Activated naive CD8-positive, alpha-beta T cell treated with anti-CD3 and anti-CD28 coated beads, Interleukin-2, amount 50 U/mL, for 24 hours (primary cell): Measurements from ENCODE around the gene MYL6.

Experiments used
- ATAC-seq: fragments of 150-1000 bp; cut with Tn5 transposase; one replicate; pipeline ENCODE4 v1.10.0; 2021
- DNase-seq: peaks from one replicate; pipeline ENCODE4 v3.0.0; 2021
- H3K27ac Mint-ChIP-seq: one replicate; pipeline ENCODE4 v1.8.0; 2021; ENCODE audit warnings: mild to moderate bottlenecking, mixed read lengths
- H3K27me3 Mint-ChIP-seq: one replicate; pipeline ENCODE4 v1.8.0; 2021; ENCODE audit warnings: mixed read lengths
- H3K36me3 Mint-ChIP-seq: one replicate; pipeline ENCODE4 v1.8.0; 2021; ENCODE audit warnings: low read depth, mixed read lengths
- H3K4me1 Mint-ChIP-seq: one replicate; pipeline ENCODE4 v1.8.0; 2021; ENCODE audit warnings: mixed read lengths
- H3K4me3 Mint-ChIP-seq: one replicate; pipeline ENCODE4 v1.8.0; 2021; ENCODE audit warnings: mild to moderate bottlenecking, moderate library complexity, mixed read lengths
- H3K9me3 Mint-ChIP-seq: one replicate; pipeline ENCODE4 v1.8.0; 2021; ENCODE audit warnings: mixed read lengths

The MYL6 gene

DNA sequence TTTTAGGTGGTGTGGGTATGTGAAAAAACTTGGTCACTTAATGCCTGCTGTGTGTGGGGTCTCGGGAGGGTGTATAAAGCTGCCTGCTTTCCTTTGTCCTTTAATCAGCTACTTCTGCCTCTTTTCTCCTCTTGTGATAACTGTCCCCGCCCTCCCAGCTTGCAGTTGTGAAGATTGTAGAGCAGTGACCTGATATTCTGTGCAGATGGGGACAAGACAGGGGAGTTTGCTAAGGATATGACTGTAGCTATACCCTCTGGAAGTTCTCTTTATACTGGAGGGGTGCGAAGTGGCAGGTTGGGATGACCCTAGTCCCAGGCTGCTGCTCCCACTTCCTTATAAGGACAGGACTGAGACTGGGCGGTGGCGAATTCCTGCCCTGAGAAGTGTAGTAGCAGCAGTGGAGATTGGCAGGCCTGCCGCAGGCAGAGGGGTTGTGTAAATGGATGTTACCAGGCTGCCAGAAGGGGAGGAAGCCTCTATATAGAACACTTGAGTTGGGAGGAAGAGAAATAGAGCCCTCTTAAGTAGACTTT, 835 bp downstream of the MYL6 start:
- peaks cover 53% of the 10 kb centered on the region for H3K36me3 Mint-ChIP-seq
- DNase-seq (peak; percentile 29), ATAC-seq (no peak)
- H3K4me1 Mint-ChIP-seq, result peaks cover 47% of the 10 kb centered on the region
- peak overlapping the region; percentile 96 for H3K4me3 Mint-ChIP-seq
- H3K27me3 Mint-ChIP-seq, result no peaks in the 10 kb centered on the region
- peak overlapping the region; percentile 96 for H3K27ac Mint-ChIP-seq
- H3K9me3 Mint-ChIP-seq, result no peaks in the 10 kb centered on the region

GRCh38 chr12:56159482-56160192, 1.5 kb downstream of the MYL6 start:
- H3K4me3 Mint-ChIP-seq, result peak overlapping the region; percentile 96
- peaks cover 46% of the 10 kb centered on the region for H3K4me1 Mint-ChIP-seq
- ATAC-seq (no peak), DNase-seq (no peak)
- H3K27ac Mint-ChIP-seq, result peak overlapping the region; percentile 96
- H3K9me3 Mint-ChIP-seq, result no peaks in the 10 kb centered on the region
- no peaks in the 10 kb centered on the region for H3K27me3 Mint-ChIP-seq
- peaks cover 58% of the 10 kb centered on the region for H3K36me3 Mint-ChIP-seq

DNA sequence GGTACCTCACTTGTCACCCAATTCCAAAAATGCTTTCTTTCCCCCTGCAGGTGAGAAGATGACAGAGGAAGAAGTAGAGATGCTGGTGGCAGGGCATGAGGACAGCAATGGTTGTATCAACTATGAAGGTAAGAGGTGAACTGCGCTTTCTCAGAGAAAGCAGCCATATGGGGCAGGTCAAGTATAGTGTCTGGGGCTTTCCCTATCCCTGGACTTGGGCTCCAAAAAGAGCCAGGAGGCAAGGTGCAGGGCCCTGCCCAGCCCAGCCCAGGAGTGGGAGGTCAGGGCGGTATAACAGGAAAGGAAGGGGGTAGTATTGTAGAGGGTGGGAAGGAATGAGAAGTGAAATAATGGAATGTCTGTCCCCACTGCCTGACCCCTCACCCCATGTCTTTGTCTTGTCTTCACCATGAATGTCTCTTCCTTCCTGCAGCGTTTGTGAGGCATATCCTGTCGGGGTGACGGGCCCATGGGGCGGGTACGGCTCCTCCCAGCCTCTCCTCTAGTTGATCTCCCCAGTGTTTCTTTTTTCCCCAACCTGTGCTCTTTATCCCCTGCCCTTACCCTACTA, 2.1 kb downstream of the MYL6 start:
- H3K36me3 Mint-ChIP-seq, result peaks cover 54% of the 10 kb centered on the region
- H3K4me3 Mint-ChIP-seq, result peak overlapping the region; percentile 96
- H3K9me3 Mint-ChIP-seq, result no peaks in the 10 kb centered on the region
- no peaks in the 10 kb centered on the region for H3K27me3 Mint-ChIP-seq
- peak overlapping the region; percentile 96 for H3K27ac Mint-ChIP-seq
- DNase-seq, result peak; percentile 56
- peak; percentile 38 for ATAC-seq
- H3K4me1 Mint-ChIP-seq, result peaks cover 44% of the 10 kb centered on the region

DNA sequence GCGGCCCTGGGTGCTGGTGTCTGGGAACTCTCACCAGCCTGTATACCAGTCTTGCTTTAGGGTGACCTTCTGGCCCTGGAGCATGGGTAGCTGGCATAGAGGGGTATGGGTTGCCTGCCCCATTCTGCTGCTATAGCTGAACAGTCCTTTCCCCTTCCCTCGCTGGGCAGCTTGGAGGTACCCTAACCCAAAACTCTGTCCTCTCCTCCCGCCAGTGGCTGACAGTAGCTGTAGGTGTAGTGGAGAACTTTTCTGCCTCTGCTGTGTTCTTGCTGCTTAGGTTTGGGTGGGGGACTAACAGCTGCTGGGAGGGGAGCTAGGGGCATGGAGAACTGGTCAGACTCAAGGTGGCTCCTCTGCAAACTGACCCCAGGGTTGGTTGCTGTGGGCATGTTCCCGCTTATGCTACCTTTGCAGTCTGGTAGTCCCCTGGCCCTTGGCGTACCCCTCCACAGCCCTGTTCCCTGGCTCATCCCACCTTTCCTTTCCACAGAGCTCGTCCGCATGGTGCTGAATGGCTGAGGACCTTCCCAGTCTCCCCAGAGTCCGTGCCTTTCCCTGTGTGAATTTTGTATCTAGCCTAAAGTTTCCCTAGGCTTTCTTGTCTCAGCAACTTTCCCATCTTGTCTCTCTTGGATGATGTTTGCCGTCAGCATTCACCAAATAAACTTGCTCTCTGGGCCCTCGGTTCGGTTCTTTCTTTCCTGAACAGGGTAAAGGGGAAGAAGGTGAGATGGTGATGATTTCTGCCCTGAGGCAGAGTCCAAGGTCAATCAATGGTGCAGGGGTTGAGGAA, 2.9 kb downstream of the MYL6 start:
- peak overlapping the region; percentile 96 for H3K4me3 Mint-ChIP-seq
- H3K4me1 Mint-ChIP-seq, result peaks cover 40% of the 10 kb centered on the region
- H3K27ac Mint-ChIP-seq, result peak overlapping the region; percentile 96
- DNase-seq, result no peak
- H3K36me3 Mint-ChIP-seq, result peaks cover 55% of the 10 kb centered on the region
- no peaks in the 10 kb centered on the region for H3K27me3 Mint-ChIP-seq
- H3K9me3 Mint-ChIP-seq, result no peaks in the 10 kb centered on the region
- ATAC-seq, result no peak

GRCh38 chr12:56161690-56162351, 3.7 kb downstream of the MYL6 start:
- Mint-ChIP-seq H3K36me3 (peaks cover 55% of the 10 kb centered on the region), H3K4me3 (peak overlapping the region; percentile 96), H3K27me3 (no peaks in the 10 kb centered on the region), H3K4me1 (peaks cover 40% of the 10 kb centered on the region), H3K9me3 (no peaks in the 10 kb centered on the region), H3K27ac (peak overlapping the region; percentile 96)
- ATAC-seq (no peak), DNase-seq (no peak)

GRCh38 chr12:56162468-56163290, 4.5 kb downstream of the MYL6 start:
- Mint-ChIP-seq H3K4me3 (no peak overlapping the region), H3K4me1 (peaks cover 33% of the 10 kb centered on the region), H3K36me3 (peaks cover 60% of the 10 kb centered on the region)

GRCh38 chr12:56163533-56164344, 5.6 kb downstream of the MYL6 start:
- H3K4me3 Mint-ChIP-seq, result no peak overlapping the region
- H3K36me3 Mint-ChIP-seq, result peaks cover 55% of the 10 kb centered on the region
- ATAC-seq (no peak), DNase-seq (no peak)
- no peaks in the 10 kb centered on the region for H3K9me3 Mint-ChIP-seq
- H3K27ac Mint-ChIP-seq, result no peak overlapping the region
- no peaks in the 10 kb centered on the region for H3K27me3 Mint-ChIP-seq
- H3K4me1 Mint-ChIP-seq, result peaks cover 31% of the 10 kb centered on the region

More at GRCh38 chr12:56162468-56163290, 4.5 kb downstream of the MYL6 start:
- no peak for DNase-seq
- Mint-ChIP-seq H3K9me3 (no peaks in the 10 kb centered on the region), H3K27me3 (no peaks in the 10 kb centered on the region), H3K27ac (peak overlapping the region; percentile 59)
- no peak for ATAC-seq

- DNase-seq (no peak), ATAC-seq (no peak)
- Mint-ChIP-seq H3K9me3 (no peaks in the 10 kb centered on the region), H3K4me1 (peaks cover 25% of the 10 kb centered on the region), H3K4me3 (no peak overlapping the region), H3K36me3 (peaks cover 52% of the 10 kb centered on the region), H3K27ac (no peak overlapping the region), H3K27me3 (no peaks in the 10 kb centered on the region)
Measured at GRCh38 chr12:56164345-56164729, 6.2 kb downstream of the MYL6 start.

DNA sequence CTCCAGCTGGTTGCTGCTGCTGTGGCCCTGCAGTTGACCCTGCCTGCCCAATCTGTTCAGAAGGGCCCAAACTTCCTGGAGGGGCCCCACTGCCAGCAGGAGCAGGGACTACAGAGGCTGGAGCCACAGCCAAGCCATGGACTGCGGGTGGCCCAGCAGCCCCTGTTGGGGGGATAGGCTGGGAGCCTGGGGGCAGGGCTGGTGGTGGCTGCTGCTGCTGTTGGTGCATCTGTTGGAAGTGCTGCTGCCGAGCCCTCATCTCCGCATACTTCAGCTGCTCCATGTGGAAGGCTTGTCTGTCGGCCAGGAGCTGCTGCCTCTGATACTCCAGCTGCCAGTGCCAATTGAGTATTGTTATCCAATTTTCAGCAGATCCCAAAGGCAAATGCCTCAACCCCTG, 7.2 kb downstream of the MYL6 start:
- DNase-seq, result no peak
- Mint-ChIP-seq H3K36me3 (peaks cover 51% of the 10 kb centered on the region), H3K27ac (peak overlapping the region; percentile 15)

DNA sequence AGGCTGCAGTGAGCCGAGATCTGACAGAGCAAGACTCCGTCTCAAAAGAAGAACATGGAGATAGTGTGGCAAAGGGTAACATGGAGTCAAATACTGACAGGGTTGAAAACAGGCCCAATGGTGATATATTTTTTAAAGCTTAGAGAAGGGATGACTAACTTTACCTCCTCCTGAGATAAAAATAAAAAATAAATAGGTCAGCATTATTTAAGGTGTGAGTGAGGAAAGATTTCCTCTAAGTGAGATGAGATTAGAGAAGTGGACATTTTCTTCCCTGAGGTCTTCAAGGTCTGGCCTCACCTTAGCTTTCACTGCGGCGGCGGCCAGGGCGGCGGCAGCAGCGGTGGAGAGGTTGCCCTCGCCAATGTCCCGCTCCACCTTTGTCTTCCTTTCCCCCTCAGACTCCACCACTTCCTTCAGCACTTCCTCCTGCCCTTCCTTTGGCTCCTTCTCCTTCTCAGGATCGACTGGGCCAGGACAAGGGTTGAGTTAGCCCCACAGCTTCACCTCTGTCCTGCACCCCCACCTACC, 11.1 kb downstream of the MYL6 start:
- DNase-seq (no peak), ATAC-seq (no peak)
- Mint-ChIP-seq H3K9me3 (no peaks in the 10 kb centered on the region), H3K36me3 (peaks cover 47% of the 10 kb centered on the region), H3K4me1 (no peaks in the 10 kb centered on the region), H3K4me3 (no peak overlapping the region), H3K27me3 (no peaks in the 10 kb centered on the region), H3K27ac (no peak overlapping the region)

More for the DNA sequence above, 7.2 kb downstream of the MYL6 start:
- H3K27me3 Mint-ChIP-seq, result no peaks in the 10 kb centered on the region
- H3K4me1 Mint-ChIP-seq, result peaks cover 15% of the 10 kb centered on the region
- ATAC-seq, result no peak
- no peaks in the 10 kb centered on the region for H3K9me3 Mint-ChIP-seq
- H3K4me3 Mint-ChIP-seq, result no peak overlapping the region

DNA sequence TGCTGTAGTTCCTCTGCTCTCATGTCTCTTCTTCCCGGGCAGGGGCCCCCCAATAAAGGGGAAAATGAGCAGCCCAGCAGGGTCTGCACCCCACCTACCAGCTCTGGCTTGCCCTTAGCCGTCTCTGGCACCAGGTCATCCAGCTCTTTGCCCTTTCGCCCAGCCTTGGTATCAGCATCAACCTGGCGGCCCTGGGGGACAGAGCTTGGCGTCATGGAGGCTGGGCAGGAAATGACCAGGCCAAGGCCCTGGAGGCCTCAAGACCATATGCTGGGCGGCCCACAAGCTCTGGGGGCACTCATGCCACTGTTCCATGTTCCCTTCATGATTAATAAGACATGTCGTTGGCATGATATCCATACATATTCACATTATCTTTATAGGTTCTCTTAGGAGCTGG, 14.7 kb downstream of the MYL6 start:
- DNase-seq (no peak), ATAC-seq (no peak)
- Mint-ChIP-seq H3K4me3 (no peak overlapping the region), H3K36me3 (peaks cover 43% of the 10 kb centered on the region), H3K27ac (peak overlapping the region; percentile 1), H3K4me1 (no peaks in the 10 kb centered on the region), H3K27me3 (no peaks in the 10 kb centered on the region), H3K9me3 (no peaks in the 10 kb centered on the region)

- H3K4me3 Mint-ChIP-seq, result no peak overlapping the region
- H3K27me3 Mint-ChIP-seq, result no peaks in the 10 kb centered on the region
- DNase-seq, result no peak
- peaks cover 43% of the 10 kb centered on the region for H3K36me3 Mint-ChIP-seq
- no peaks in the 10 kb centered on the region for H3K4me1 Mint-ChIP-seq
- H3K9me3 Mint-ChIP-seq, result no peaks in the 10 kb centered on the region
- ATAC-seq, result no peak
- H3K27ac Mint-ChIP-seq, result no peak overlapping the region
Measured at GRCh38 chr12:56178347-56178746, 20.2 kb downstream of the MYL6 start.

GRCh38 chr12:56186957-56187356, 28.8 kb downstream of the MYL6 start:
- Mint-ChIP-seq H3K4me3 (peak overlapping the region; percentile 90), H3K36me3 (peaks cover 31% of the 10 kb centered on the region), H3K4me1 (peaks cover 35% of the 10 kb centered on the region), H3K27ac (peak overlapping the region; percentile 90), H3K27me3 (no peaks in the 10 kb centered on the region), H3K9me3 (no peaks in the 10 kb centered on the region)
- no peak for DNase-seq
- no peak for ATAC-seq
